ENCODE results near the gene C16orf89. TPM values are rescaled to one million over a fixed set of nuclear protein-coding genes. Genes with fewer than 3 reads are reported as not detected.

C16orf89 gene
- total and polyA plus RNA-seq, 5 donors = 3.2 to 10.9 (median 9.2) TPM

- no peak for ATAC-seq
- Histone ChIP-seq H3K27me3 (ENCODE audit: control insufficient read depth, insufficient read depth) (no peaks in the 10 kb centered on the region), H3K4me1 (ENCODE audit: control insufficient read depth, insufficient read depth, low read length) (no peaks in the 10 kb centered on the region), H3K27ac (ENCODE audit: low read length) (peak overlapping the region; percentile 81), H3K4me3 (ENCODE audit: low read length) (peak overlapping the region; percentile 64), H3K9me3 (ENCODE audit: control insufficient read depth, low read length) (no peaks in the 10 kb centered on the region)
- no peak for DNase-seq
- intact Hi-C loops (cut with DNase I) = no loop called here
- WGBS = 58% methylated on average over 7 of the region's 7 CpGs
These were observed 5.6 kb upstream of the C16orf89 start for GRCh38 chr16:5071341-5071680.

DNA sequence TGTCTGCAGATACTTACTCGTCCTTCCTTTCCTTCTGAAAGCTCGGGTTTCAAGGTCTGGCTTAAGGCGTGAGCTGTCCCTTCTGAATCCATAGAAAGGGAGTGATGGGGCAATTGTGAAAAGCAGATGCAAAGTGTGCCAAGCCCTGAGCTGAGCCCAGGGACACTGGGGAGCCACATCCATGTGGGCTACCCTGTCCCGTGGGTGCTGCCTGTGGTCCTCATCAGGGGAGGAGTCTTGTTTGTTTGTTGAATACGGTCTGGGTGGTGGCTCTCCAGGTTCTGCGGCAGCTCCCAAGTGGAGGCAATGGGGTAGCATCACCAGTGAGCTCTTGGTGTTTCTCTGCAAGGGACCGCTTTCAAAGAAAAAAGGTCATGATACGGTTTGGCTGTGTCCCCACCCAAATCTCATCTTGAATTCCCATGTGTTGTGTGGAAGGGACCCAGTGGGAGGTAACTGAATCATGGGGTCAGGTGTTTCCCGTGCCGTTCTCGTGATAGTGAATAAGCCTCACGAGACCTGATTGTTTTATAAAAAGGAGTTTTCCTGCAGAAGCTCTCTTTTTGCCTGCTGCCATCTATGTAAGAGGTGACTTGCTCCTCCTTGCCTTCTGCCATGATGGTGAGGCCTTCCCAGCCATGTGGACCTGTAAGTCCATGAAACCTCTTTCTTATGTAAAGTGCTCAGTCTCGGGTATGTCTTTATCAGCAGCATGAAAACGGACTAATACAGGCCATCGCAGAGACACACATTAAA is 4.9 kb upstream of the C16orf89 start:
- WGBS = 92% methylated on average over 15 of the region's 15 CpGs
- DNase-seq (no peak), ATAC-seq (no peak)
- intact Hi-C loops (cut with DNase I) = no loop called here
- Histone ChIP-seq H3K27me3 (ENCODE audit: control insufficient read depth, insufficient read depth) (no peaks in the 10 kb centered on the region), H3K4me3 (ENCODE audit: low read length) (no peak overlapping the region), H3K4me1 (ENCODE audit: control insufficient read depth, insufficient read depth, low read length) (no peaks in the 10 kb centered on the region), H3K27ac (ENCODE audit: low read length) (no peak overlapping the region), H3K9me3 (ENCODE audit: control insufficient read depth, low read length) (no peaks in the 10 kb centered on the region)

DNA sequence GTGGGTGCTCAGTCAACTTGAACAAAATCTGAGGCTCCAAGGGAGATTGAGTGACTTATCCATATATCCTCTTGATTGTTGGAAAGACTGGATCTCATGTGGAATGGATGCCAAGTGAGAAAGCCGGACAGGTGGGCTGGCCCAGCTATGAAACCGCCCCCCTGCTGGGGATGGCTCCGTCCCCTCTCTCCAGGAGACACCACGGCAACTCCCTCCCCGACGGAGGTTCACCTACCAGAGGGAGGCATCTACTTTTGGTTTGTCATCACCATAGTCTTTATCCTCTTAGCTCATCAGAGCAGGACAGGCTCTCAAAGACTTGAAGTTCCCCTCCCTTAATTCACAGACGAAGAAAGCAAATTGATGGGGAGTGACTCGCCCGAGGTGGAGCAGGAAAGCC is 4.1 kb upstream of the C16orf89 start:
- ATAC-seq (no peak), DNase-seq (no peak)
- no peaks in the 10 kb centered on the region for H3K4me1 ChIP-seq (ENCODE audit: control insufficient read depth, insufficient read depth, low read length)
- H3K9me3 ChIP-seq (ENCODE audit: control insufficient read depth, low read length) = no peaks in the 10 kb centered on the region
- H3K27me3 ChIP-seq (ENCODE audit: control insufficient read depth, insufficient read depth) = no peaks in the 10 kb centered on the region
- WGBS = 90% methylated on average over 9 of the region's 9 CpGs
- intact Hi-C loops (cut with DNase I) = no loop called here
- H3K27ac ChIP-seq (ENCODE audit: low read length) = no peak overlapping the region
- no peak overlapping the region for H3K4me3 ChIP-seq (ENCODE audit: low read length)

DNA sequence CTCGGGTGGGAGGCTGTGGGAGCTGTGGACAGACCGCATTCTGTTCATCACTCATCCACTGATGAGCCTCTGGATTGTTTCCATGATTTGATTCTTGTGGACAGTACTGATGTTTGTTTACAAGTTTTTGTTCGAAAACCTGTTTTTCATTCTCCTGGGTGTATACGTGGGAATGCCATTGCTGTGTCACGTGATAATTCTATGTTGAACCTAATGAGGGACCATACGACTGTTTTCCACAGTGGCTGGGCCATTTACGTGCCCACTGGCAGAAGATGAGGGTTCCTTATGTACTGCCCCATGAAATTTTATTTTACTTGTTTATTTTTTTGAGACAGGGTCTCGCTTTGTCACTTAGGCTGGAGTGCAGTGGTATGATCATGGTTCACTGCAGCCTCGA is 3.3 kb upstream of the C16orf89 start:
- Histone ChIP-seq H3K27me3 (ENCODE audit: control insufficient read depth, insufficient read depth) (no peaks in the 10 kb centered on the region), H3K27ac (ENCODE audit: low read length) (no peak overlapping the region), H3K4me3 (ENCODE audit: low read length) (no peak overlapping the region), H3K4me1 (ENCODE audit: control insufficient read depth, insufficient read depth, low read length) (no peaks in the 10 kb centered on the region), H3K9me3 (ENCODE audit: control insufficient read depth, low read length) (no peaks in the 10 kb centered on the region)
- WGBS = 83% methylated on average over 9 of the region's 9 CpGs
- ATAC-seq (no peak), DNase-seq (no peak)
- intact Hi-C loops (cut with DNase I) = no loop called here

GRCh38 chr16:5066511-5066910 is 755 bp upstream of the C16orf89 start:
- Histone ChIP-seq H3K4me1 (ENCODE audit: control insufficient read depth, insufficient read depth, low read length) (no peaks in the 10 kb centered on the region), H3K4me3 (ENCODE audit: low read length) (no peak overlapping the region), H3K27ac (ENCODE audit: low read length) (no peak overlapping the region), H3K27me3 (ENCODE audit: control insufficient read depth, insufficient read depth) (no peaks in the 10 kb centered on the region), H3K9me3 (ENCODE audit: control insufficient read depth, low read length) (no peaks in the 10 kb centered on the region)
- ATAC-seq = no peak
- intact Hi-C loops (cut with DNase I) = no loop called here
- WGBS = 69% methylated on average over 6 of the region's 6 CpGs
- DNase-seq = no peak

DNA sequence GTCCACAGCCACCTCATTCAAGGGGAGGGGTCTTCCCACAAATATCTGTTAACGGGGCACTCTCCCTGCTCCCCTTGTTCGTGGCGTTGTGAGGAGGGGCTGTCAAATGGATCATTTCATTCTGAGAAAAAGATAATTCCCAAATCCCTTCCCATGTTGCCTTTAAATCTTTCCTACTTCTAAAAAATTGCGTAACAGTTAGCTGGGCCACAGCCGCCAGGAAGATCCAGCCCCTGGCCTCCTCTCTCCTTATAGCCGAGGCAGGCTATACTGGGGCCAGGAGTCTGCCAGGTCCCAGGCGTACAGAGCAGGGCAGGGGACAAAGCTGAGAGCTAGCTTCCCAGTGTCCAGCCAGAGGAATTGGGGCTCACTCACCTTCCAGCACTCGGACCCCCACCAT is 430 bp downstream of the C16orf89 start:
- Histone ChIP-seq H3K4me1 (ENCODE audit: control insufficient read depth, insufficient read depth, low read length) (no peaks in the 10 kb centered on the region), H3K27me3 (ENCODE audit: control insufficient read depth, insufficient read depth) (no peaks in the 10 kb centered on the region), H3K27ac (ENCODE audit: low read length) (no peak overlapping the region), H3K9me3 (ENCODE audit: control insufficient read depth, low read length) (no peaks in the 10 kb centered on the region), H3K4me3 (ENCODE audit: low read length) (no peak overlapping the region)
- 49% methylated on average over 8 of the region's 8 CpGs for WGBS
- ATAC-seq (peak in 1 of 2 donors; percentile 62), DNase-seq (no peak)
- intact Hi-C loops (cut with DNase I) = no loop called here

GRCh38 chr16:5064915-5065314 is 841 bp downstream of the C16orf89 start:
- Histone ChIP-seq H3K27ac (ENCODE audit: low read length) (no peak overlapping the region), H3K27me3 (ENCODE audit: control insufficient read depth, insufficient read depth) (no peaks in the 10 kb centered on the region), H3K4me3 (ENCODE audit: low read length) (no peak overlapping the region), H3K9me3 (ENCODE audit: control insufficient read depth, low read length) (no peaks in the 10 kb centered on the region), H3K4me1 (ENCODE audit: control insufficient read depth, insufficient read depth, low read length) (no peaks in the 10 kb centered on the region)
- intact Hi-C loops (cut with DNase I) = no loop called here
- WGBS = 65% methylated on average over 7 of the region's 7 CpGs
- ATAC-seq (no peak), DNase-seq (no peak)

DNA sequence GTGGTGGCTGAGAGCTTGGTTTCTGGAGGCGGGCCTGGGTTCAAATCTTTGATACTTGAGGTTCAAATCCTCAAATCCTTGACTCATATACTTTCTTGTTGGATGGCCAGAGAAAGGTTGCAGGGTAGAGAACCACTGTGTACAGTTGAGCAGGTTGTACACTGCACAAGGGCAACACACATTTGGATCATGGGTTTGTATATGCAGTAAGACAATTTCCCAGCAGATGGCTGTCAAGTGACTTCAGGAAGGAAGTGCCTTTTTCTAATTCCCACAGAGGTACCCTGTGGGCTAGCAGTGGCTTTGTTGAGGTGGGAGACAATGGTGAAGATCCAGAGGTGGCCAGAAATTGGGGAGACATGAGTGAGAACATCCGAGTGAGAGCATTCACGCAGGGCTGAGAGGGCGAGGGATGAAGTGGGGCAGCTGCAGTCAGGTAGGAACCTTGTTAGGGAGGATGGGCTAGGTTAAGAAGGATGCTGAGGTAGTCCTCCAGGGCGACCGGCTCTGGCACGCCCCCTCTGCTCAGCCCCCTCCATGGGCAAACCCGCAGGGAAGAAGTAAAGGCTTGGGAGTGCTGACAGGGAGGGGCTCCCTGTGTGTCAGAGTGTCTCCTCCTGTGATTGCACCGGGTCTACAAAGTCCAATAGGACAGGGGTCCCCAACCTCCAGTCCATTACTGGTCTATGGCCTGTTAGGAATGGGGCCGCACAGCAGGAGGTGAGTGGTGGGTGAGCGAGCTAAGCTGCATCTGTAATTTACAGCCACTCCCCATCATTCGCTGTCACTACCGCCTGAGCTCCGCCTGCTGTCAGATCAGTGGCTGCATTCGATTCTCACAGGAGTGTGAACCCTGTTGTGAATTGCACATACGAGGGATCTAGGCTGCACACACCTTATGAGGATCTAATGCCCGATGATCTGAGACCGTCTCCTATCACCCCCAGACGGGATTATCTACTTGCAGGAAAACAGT is 2.7 kb downstream of the C16orf89 start:
- Histone ChIP-seq H3K27me3 (ENCODE audit: control insufficient read depth, insufficient read depth) (no peaks in the 10 kb centered on the region), H3K4me3 (ENCODE audit: low read length) (no peak overlapping the region), H3K9me3 (ENCODE audit: control insufficient read depth, low read length) (no peaks in the 10 kb centered on the region), H3K27ac (ENCODE audit: low read length) (no peak overlapping the region), H3K4me1 (ENCODE audit: control insufficient read depth, insufficient read depth, low read length) (no peaks in the 10 kb centered on the region)
- no peak for DNase-seq
- intact Hi-C loops (cut with DNase I) = no loop called here
- ATAC-seq = no peak
- WGBS = 59% methylated on average over 19 of the region's 19 CpGs

GRCh38 chr16:5062051-5062450 is 3.7 kb downstream of the C16orf89 start:
- Histone ChIP-seq H3K4me1 (ENCODE audit: control insufficient read depth, insufficient read depth, low read length) (no peaks in the 10 kb centered on the region), H3K27ac (ENCODE audit: low read length) (no peak overlapping the region), H3K27me3 (ENCODE audit: control insufficient read depth, insufficient read depth) (no peaks in the 10 kb centered on the region), H3K9me3 (ENCODE audit: control insufficient read depth, low read length) (no peaks in the 10 kb centered on the region), H3K4me3 (ENCODE audit: low read length) (no peak overlapping the region)
- DNase-seq (no peak), ATAC-seq (no peak)
- 81% methylated on average over 11 of the region's 11 CpGs for WGBS
- intact Hi-C loops (cut with DNase I) = no loop called here

GRCh38 chr16:5060073-5060641 is 5.6 kb downstream of the C16orf89 start:
- Histone ChIP-seq H3K27ac (ENCODE audit: low read length) (no peak overlapping the region), H3K27me3 (ENCODE audit: control insufficient read depth, insufficient read depth) (no peaks in the 10 kb centered on the region), H3K4me1 (ENCODE audit: control insufficient read depth, insufficient read depth, low read length) (no peaks in the 10 kb centered on the region), H3K4me3 (ENCODE audit: low read length) (no peak overlapping the region), H3K9me3 (ENCODE audit: control insufficient read depth, low read length) (no peaks in the 10 kb centered on the region)
- WGBS = 77% methylated on average over 10 of the region's 10 CpGs
- DNase-seq (no peak), ATAC-seq (no peak)
- intact Hi-C loops (cut with DNase I) = no loop called here

GRCh38 chr16:5059386-5060072 is 6.2 kb downstream of the C16orf89 start:
- Histone ChIP-seq H3K9me3 (ENCODE audit: control insufficient read depth, low read length) (no peaks in the 10 kb centered on the region), H3K4me3 (ENCODE audit: low read length) (no peak overlapping the region), H3K27me3 (ENCODE audit: control insufficient read depth, insufficient read depth) (no peaks in the 10 kb centered on the region), H3K4me1 (ENCODE audit: control insufficient read depth, insufficient read depth, low read length) (no peaks in the 10 kb centered on the region), H3K27ac (ENCODE audit: low read length) (no peak overlapping the region)
- WGBS = 67% methylated on average over 6 of the region's 6 CpGs
- intact Hi-C loops (cut with DNase I) = no loop called here
- no peak for DNase-seq
- no peak for ATAC-seq

All from right cardiac atrium (tissue), 5 donors.